ENCODE data around the gene ID2. TPM values are rescaled to one million over a fixed set of nuclear protein-coding genes. Genes with fewer than 3 reads are reported as not detected.

ID2 gene
- total and polyA plus RNA-seq, 2 of the 13 experiments (the other 11 are each of a cell fraction or from before 2014, with no cell fraction given), result 214 to 719 TPM

DNA sequence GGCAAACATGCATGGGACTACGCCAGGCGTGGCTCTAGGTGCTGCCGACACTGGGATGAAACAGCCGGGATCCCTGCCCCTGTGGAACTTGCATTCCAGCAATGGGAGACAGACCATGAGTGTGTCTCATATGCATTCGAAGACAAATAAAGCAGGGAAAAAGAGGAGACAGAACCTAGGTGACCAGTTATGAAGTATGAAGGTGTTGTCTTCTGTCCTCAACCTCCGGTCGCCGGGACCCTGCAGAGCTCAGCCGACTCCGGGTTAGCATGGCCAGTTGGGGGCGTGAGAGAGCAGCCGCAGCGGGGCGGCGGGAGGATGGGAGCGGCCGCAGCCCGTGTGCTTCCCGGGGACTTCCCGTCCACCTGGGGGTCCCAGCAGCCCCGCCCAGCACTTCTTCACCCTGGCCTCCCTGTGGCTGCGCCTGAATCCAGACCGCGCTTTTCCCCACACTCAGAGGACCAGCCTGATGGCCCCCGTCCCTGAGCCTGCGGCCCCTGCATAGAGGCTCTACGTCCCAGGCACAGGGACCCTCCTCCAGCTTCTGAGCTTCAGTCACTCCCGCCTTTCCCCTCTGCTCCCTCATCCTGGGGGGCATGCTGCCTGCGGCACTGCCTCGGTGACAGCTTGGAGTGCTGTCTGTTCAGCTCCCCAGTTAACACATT, 11.4 kb downstream of the ID2 start (continued):
- TF ChIP-seq ZNF766 (CRISPR knock-in tag; IDR thresholded peaks at IDR 0.05; ENCODE audit: borderline replicate concordance) (no peak), HOXA3 (CRISPR knock-in tag; IDR thresholded peaks at IDR 0.05) (no peak), GATAD2A (CRISPR knock-in tag; IDR thresholded peaks at IDR 0.05) (0 out of 2 replicates have a peak, but pooled peaks have one; percentile 40), ZNF790 (CRISPR knock-in tag; IDR thresholded peaks at IDR 0.05; ENCODE audit: borderline replicate concordance) (no peak), MIER3 (CRISPR knock-in tag; IDR thresholded peaks at IDR 0.05; ENCODE audit: borderline replicate concordance) (no peak), TBL1XR1 (IDR thresholded peaks at IDR 0.05; ENCODE audit: borderline replicate concordance, low read length, partially characterized antibody) (no peak), ZC3H13 (CRISPR knock-in tag; IDR thresholded peaks at IDR 0.05) (no peak), SIX4 (CRISPR knock-in tag; IDR thresholded peaks at IDR 0.05) (no peak), SP5 (CRISPR knock-in tag; IDR thresholded peaks at IDR 0.05; ENCODE audit: borderline replicate concordance, low read depth) (no peak), HHEX (CRISPR knock-in tag; IDR thresholded peaks at IDR 0.05) (no peak), ZFX (CRISPR knock-in tag; IDR thresholded peaks at IDR 0.05; ENCODE audit: low read depth) (no peak), ZFP37 (CRISPR knock-in tag; IDR thresholded peaks at IDR 0.05; ENCODE audit: borderline replicate concordance) (no peak), ZKSCAN1 (IDR thresholded peaks at IDR 0.05; ENCODE audit: low read length) (no peak), ZNF777 (CRISPR knock-in tag; IDR thresholded peaks at IDR 0.05) (no peak), ZNF446 (CRISPR knock-in tag; IDR thresholded peaks at IDR 0.05) (no peak), ZBTB21 (CRISPR knock-in tag; IDR thresholded peaks at IDR 0.05) (no peak), ATF1 (CRISPR knock-in tag; IDR thresholded peaks at IDR 0.05) (no peak), ZNF577 (CRISPR knock-in tag; IDR thresholded peaks at IDR 0.05; ENCODE audit: borderline replicate concordance, low read depth) (no peak), ZSCAN31 (CRISPR knock-in tag; IDR thresholded peaks at IDR 0.05; ENCODE audit: low read depth) (peak; percentile 65; the same call in 1 of the 2 replicates), KDM2A (CRISPR knock-in tag; IDR thresholded peaks at IDR 0.05; ENCODE audit: borderline replicate concordance, low read depth) (peak; percentile 92), PHF21A (CRISPR knock-in tag; IDR thresholded peaks at IDR 0.05) (no peak), STAG1 (CRISPR knock-in tag; IDR thresholded peaks at IDR 0.05) (peak; percentile 79), RNF2 (conservative IDR thresholded peaks at IDR 0.05; ENCODE audit: low read depth) (0 out of 2 replicates have a peak, but pooled peaks have one; percentile 35), ZNF891 (CRISPR knock-in tag; IDR thresholded peaks at IDR 0.05) (0 out of 2 replicates have a peak, but pooled peaks have one; percentile 38), ZNF629 (CRISPR knock-in tag; conservative IDR thresholded peaks at IDR 0.05) (no peak)
- TF ChIP-seq, protein P1, sequence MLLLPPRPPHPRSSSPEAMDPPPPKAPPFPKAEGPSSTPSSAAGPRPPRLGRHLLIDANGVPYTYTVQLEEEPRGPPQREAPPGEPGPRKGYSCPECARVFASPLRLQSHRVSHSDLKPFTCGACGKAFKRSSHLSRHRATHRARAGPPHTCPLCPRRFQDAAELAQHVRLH (CRISPR knock-in tag; IDR thresholded peaks at IDR 0.05; ENCODE audit: borderline replicate concordance, low read depth), result peak; percentile 47; the same call in 1 of the 2 replicates
- TF ChIP-seq, protein P2, sequence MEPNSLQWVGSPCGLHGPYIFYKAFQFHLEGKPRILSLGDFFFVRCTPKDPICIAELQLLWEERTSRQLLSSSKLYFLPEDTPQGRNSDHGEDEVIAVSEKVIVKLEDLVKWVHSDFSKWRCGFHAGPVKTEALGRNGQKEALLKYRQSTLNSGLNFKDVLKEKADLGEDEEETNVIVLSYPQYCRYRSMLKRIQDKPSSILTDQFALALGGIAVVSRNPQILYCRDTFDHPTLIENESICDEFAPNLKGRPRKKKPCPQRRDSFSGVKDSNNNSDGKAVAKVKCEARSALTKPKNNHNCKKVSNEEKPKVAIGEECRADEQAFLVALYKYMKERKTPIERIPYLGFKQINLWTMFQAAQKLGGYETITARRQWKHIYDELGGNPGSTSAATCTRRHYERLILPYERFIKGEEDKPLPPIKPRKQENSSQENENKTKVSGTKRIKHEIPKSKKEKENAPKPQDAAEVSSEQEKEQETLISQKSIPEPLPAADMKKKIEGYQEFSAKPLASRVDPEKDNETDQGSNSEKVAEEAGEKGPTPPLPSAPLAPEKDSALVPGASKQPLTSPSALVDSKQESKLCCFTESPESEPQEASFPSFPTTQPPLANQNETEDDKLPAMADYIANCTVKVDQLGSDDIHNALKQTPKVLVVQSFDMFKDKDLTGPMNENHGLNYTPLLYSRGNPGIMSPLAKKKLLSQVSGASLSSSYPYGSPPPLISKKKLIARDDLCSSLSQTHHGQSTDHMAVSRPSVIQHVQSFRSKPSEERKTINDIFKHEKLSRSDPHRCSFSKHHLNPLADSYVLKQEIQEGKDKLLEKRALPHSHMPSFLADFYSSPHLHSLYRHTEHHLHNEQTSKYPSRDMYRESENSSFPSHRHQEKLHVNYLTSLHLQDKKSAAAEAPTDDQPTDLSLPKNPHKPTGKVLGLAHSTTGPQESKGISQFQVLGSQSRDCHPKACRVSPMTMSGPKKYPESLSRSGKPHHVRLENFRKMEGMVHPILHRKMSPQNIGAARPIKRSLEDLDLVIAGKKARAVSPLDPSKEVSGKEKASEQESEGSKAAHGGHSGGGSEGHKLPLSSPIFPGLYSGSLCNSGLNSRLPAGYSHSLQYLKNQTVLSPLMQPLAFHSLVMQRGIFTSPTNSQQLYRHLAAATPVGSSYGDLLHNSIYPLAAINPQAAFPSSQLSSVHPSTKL (CRISPR knock-in tag; IDR thresholded peaks at IDR 0.05), result 0 out of 2 replicates have a peak, but pooled peaks have one; percentile 32
- TF ChIP-seq, protein P3, sequence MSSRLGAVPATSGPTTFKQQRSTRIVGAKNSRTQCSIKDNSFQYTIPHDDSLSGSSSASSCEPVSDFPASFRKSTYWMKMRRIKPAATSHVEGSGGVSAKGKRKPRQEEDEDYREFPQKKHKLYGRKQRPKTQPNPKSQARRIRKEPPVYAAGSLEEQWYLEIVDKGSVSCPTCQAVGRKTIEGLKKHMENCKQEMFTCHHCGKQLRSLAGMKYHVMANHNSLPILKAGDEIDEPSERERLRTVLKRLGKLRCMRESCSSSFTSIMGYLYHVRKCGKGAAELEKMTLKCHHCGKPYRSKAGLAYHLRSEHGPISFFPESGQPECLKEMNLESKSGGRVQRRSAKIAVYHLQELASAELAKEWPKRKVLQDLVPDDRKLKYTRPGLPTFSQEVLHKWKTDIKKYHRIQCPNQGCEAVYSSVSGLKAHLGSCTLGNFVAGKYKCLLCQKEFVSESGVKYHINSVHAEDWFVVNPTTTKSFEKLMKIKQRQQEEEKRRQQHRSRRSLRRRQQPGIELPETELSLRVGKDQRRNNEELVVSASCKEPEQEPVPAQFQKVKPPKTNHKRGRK (CRISPR knock-in tag; IDR thresholded peaks at IDR 0.05), result no peak

Measured in HepG2 (cell line).